GM23338 (cell line): ENCODE results near the gene KIF6. TPM values are rescaled to one million over a fixed set of nuclear protein-coding genes. Genes with fewer than 3 reads are reported as not detected.

Source experiments
- ATAC-seq: fragments of 200-7000 bp; cut with Tn5 transposase; 3 replicates; pipeline ENCODE4 v1.9.1; 2020
- DNase-seq: peaks from one replicate; pipeline ENCODE4 v3.0.0-alpha.2; 2015; ENCODE audit warnings: low spot score
- H2AFZ ChIP-seq: fragments of 200-600 bp; sonication (generic); 2 replicates; pipeline ENCODE4 v1.8.0; 2016; ENCODE audit warnings: antibody characterized with exemption, mild to moderate bottlenecking, moderate library complexity
- H3F3A ChIP-seq: fragments of 200-600 bp; sonication (generic); replicated peaks from 2 replicates; pipeline ENCODE4 v1.8.0; 2017; ENCODE audit warnings: antibody characterized with exemption, mixed run types, low read depth
- H3K27ac ChIP-seq: fragments of 200-600 bp; sonication (generic); 2 replicates; pipeline ENCODE4 v1.6.1; 2016; ENCODE audit warnings: low read depth
- H3K27me3 ChIP-seq: fragments of 200-600 bp; sonication (generic); 2 replicates; pipeline ENCODE4 v1.8.0; 2016; ENCODE audit warnings: mild to moderate bottlenecking, mixed run types, moderate library complexity; ENCODE audit not compliant: insufficient read depth
- H3K36me3 ChIP-seq: fragments of 200-600 bp; sonication (generic); 2 replicates; pipeline ENCODE4 v1.8.0; 2016; ENCODE audit warnings: mild to moderate bottlenecking; ENCODE audit not compliant: insufficient read depth
- H3K4me1 ChIP-seq: fragments of 200-600 bp; sonication (generic); 2 replicates; pipeline ENCODE4 v1.8.0; 2016; ENCODE audit warnings: mild to moderate bottlenecking, moderate library complexity; ENCODE audit not compliant: insufficient read depth
- H3K4me2 ChIP-seq: fragments of 200-600 bp; sonication (generic); 2 replicates; pipeline ENCODE4 v1.7.1; 2017; ENCODE audit warnings: mixed run types
- H3K4me3 ChIP-seq: fragments of 200-600 bp; sonication (generic); 2 replicates; pipeline ENCODE4 v1.6.1; 2016; ENCODE audit warnings: mixed run types
- H3K79me2 ChIP-seq: fragments of 200-600 bp; sonication (generic); replicated peaks from 2 replicates; pipeline ENCODE4 v1.8.0; 2017; ENCODE audit warnings: mild to moderate bottlenecking; ENCODE audit not compliant: insufficient read depth
- H3K9me2 ChIP-seq: fragments of 200-600 bp; sonication (generic); 2 replicates; pipeline ENCODE4 v1.8.0; 2017; ENCODE audit not compliant: insufficient read depth
- H4K20me1 ChIP-seq: fragments of 200-600 bp; sonication (generic); replicated peaks from 2 replicates; pipeline ENCODE4 v1.8.0; 2017; ENCODE audit warnings: mild to moderate bottlenecking; ENCODE audit not compliant: insufficient read depth
- H3K27ac Mint-ChIP-seq: 2 replicates; pipeline ENCODE4 v1.8.0; 2020; ENCODE audit warnings: inconsistent platforms, mild to moderate bottlenecking, moderate library complexity, mixed read lengths
- H3K27me3 Mint-ChIP-seq: 3 replicates; pipeline ENCODE4 v1.8.0; 2022; ENCODE audit warnings: low read depth, mild to moderate bottlenecking, moderate library complexity, mixed read lengths, inconsistent platforms; ENCODE audit not compliant: insufficient read depth, poor library complexity
- H3K36me3 Mint-ChIP-seq: 3 replicates; pipeline ENCODE4 v1.8.0; 2021; ENCODE audit warnings: low read depth, mild to moderate bottlenecking, inconsistent platforms, moderate library complexity, mixed read lengths
- H3K4me1 Mint-ChIP-seq: 3 replicates; pipeline ENCODE4 v1.8.0; 2020; ENCODE audit warnings: mild to moderate bottlenecking, inconsistent platforms, mixed read lengths
- H3K4me3 Mint-ChIP-seq: 3 replicates; pipeline ENCODE4 v1.8.0; 2021; ENCODE audit warnings: moderate library complexity, mild to moderate bottlenecking, inconsistent platforms, mixed read lengths
- H3K9me3 Mint-ChIP-seq: 3 replicates; pipeline ENCODE4 v1.8.0; 2020; ENCODE audit warnings: moderate library complexity, mild to moderate bottlenecking, inconsistent platforms, mixed read lengths
- CREB1 ChIP-seq: fragments of 250-450 bp; sonication (Bioruptor Pico); IDR thresholded peaks from 2 replicates; pipeline ENCODE4 v1.5.0; 2020; ENCODE audit warnings: low read depth, mild to moderate bottlenecking, moderate library complexity
- CTCF ChIP-seq, 2 experiments: fragments of 200-600 bp in 1 of 2; sonication (generic) in 1 of 2; conservative IDR thresholded peaks; 2 replicates each; pipeline versions ENCODE4 v1.5.1 to v1.6.1; 2016 to 2017; ENCODE audit warnings: antibody characterized with exemption in 2 of 2, low read depth in 2 of 2, mild to moderate bottlenecking in 2 of 2, moderate library complexity in 1 of 2
- ETS1 ChIP-seq: IDR thresholded peaks from 2 replicates; pipeline ENCODE4 v1.6.1; 2016; ENCODE audit warnings: antibody characterized with exemption
- EZH2 ChIP-seq: fragments of 200-600 bp; sonication (generic); IDR thresholded peaks from one replicate; pipeline ENCODE4 v1.8.0; 2017; ENCODE audit warnings: antibody characterized with exemption, mild to moderate bottlenecking, low read depth; ENCODE audit not compliant: unreplicated experiment
- EZH2phosphoT487 ChIP-seq: fragments of 200-600 bp; sonication (generic); IDR thresholded peaks from one replicate; pipeline ENCODE4 v1.8.1; 2018; ENCODE audit warnings: antibody characterized with exemption; ENCODE audit not compliant: unreplicated experiment
- JUNB ChIP-seq: IDR thresholded peaks from one replicate; pipeline ENCODE4 v1.6.1; 2016; ENCODE audit warnings: antibody characterized with exemption; ENCODE audit not compliant: unreplicated experiment
- NANOG ChIP-seq: IDR thresholded peaks from 2 replicates; pipeline ENCODE4 v1.6.1; 2016; ENCODE audit warnings: antibody characterized with exemption, borderline replicate concordance
- POLR2AphosphoS5 ChIP-seq: IDR thresholded peaks from 2 replicates; pipeline ENCODE4 v1.6.1; 2016; ENCODE audit warnings: antibody characterized with exemption, low read depth
- REST ChIP-seq: IDR thresholded peaks from one replicate; pipeline ENCODE4 v1.6.1; 2018; ENCODE audit warnings: antibody characterized with exemption; ENCODE audit not compliant: unreplicated experiment
- STAT1 ChIP-seq: IDR thresholded peaks from one replicate; pipeline ENCODE4 v1.6.1; 2016; ENCODE audit warnings: antibody characterized with exemption; ENCODE audit not compliant: unreplicated experiment
- ZNF114 ChIP-seq: fragments of 250-450 bp; sonication (Bioruptor Pico); IDR thresholded peaks from 2 replicates; pipeline ENCODE4 v1.5.0; 2020; ENCODE audit warnings: mild to moderate bottlenecking, moderate library complexity
- ZNF331 ChIP-seq: fragments of 250-450 bp; sonication (Bioruptor Pico); IDR thresholded peaks from 2 replicates; pipeline ENCODE4 v1.5.0; 2020; ENCODE audit warnings: low read depth, mild to moderate bottlenecking, moderate library complexity
- ZNF462 ChIP-seq: fragments of 250-450 bp; sonication (Bioruptor Pico); IDR thresholded peaks from 2 replicates; pipeline ENCODE4 v1.5.0; 2020; ENCODE audit warnings: mild to moderate bottlenecking, moderate library complexity
- polyA plus RNA-seq: library from polyadenylated mRNA; unstranded; fragments of >200 nt; fragmentation: Nextera tagmentation; extraction: Ambion mirVana; gene quantifications from 2 replicates; pipeline ENCODE4 v1.2.1, GENCODE V29; 2016
- total RNA-seq: library from RNA; depleted of rRNA; stranded (reverse); fragments of >200 nt; shearing (Covaris generic); gene quantifications from 2 replicates; pipeline ENCODE4 v1.2.3, GENCODE V29; 2014

Gene KIF6
- total and polyA plus RNA-seq, 2 experiments from 2014 or later: 0.87 to 1.7 TPM

- no peak overlapping the region for H3K4me3 Mint-ChIP-seq
- no peak overlapping the region for H2AFZ ChIP-seq
- ATAC-seq (no peak), DNase-seq (no peak)
- no peaks in the 10 kb centered on the region for H3K27me3 ChIP-seq
- H3K27me3 Mint-ChIP-seq: no peaks in the 10 kb centered on the region
- no peaks in the 10 kb centered on the region for H3F3A ChIP-seq
- no peaks in the 10 kb centered on the region for H3K36me3 Mint-ChIP-seq
- no peaks in the 10 kb centered on the region for H3K36me3 ChIP-seq
- H3K9me2 ChIP-seq: no peaks in the 10 kb centered on the region
- H3K27ac ChIP-seq: no peak overlapping the region
- H4K20me1 ChIP-seq: no peaks in the 10 kb centered on the region
- H3K27ac Mint-ChIP-seq: no peak overlapping the region
- H3K4me1 Mint-ChIP-seq: no peaks in the 10 kb centered on the region
- no peak overlapping the region for H3K4me2 ChIP-seq
- TF ChIP-seq EZH2phosphoT487 (no peak), ZNF462 (no peak), NANOG (no peak), CTCF (conservative IDR thresholded peaks at IDR 0.05; ENCODE audit: low read depth in 2 of 2) (no peak), ETS1 (no peak), EZH2 (no peak), CREB1 (CRISPR knock-in tag) (no peak), ZNF331 (no peak), REST (no peak), POLR2AphosphoS5 (no peak), ZNF114 (no peak), STAT1 (no peak), JUNB (no peak)
- H3K4me1 ChIP-seq: no peaks in the 10 kb centered on the region
- no peaks in the 10 kb centered on the region for H3K79me2 ChIP-seq
- no peaks in the 10 kb centered on the region for H3K9me3 Mint-ChIP-seq
- H3K4me3 ChIP-seq: no peak overlapping the region
Observed at GRCh38 chr6:39567091-39567490, 158.1 kb downstream of the KIF6 start.
